ENCODE measurements around the gene OR11L1.

OR11L1 gene

GRCh38 chr1:247797518-247797917 lies 44.2 kb downstream of the OR11L1 start:
- TF ChIP-seq ZNF558 (tag by site-specific recombination; IDR thresholded peaks at IDR 0.05): no peak
- no peak for TF ChIP-seq SALL2 (tag by site-specific recombination; IDR thresholded peaks at IDR 0.05; ENCODE audit: borderline replicate concordance)
- TF ChIP-seq ZNF37A (tag by site-specific recombination; IDR thresholded peaks at IDR 0.05): no peak
- TF ChIP-seq HOXD13 (CRISPR knock-in tag; IDR thresholded peaks at IDR 0.05; ENCODE audit: borderline replicate concordance): no peak
- TF ChIP-seq ZNF843 (tag by site-specific recombination; IDR thresholded peaks at IDR 0.05): no peak
- TF ChIP-seq ZBTB17 (tag by site-specific recombination; IDR thresholded peaks at IDR 0.05): no peak
- TF ChIP-seq ZNF146 (tag by site-specific recombination; IDR thresholded peaks at IDR 0.05): no peak
- TF ChIP-seq ZNF292 (tag by site-specific recombination; IDR thresholded peaks at IDR 0.05; ENCODE audit: borderline replicate concordance, low read depth): no peak
- TF ChIP-seq ZNF391 (tag by site-specific recombination; IDR thresholded peaks at IDR 0.05; ENCODE audit: borderline replicate concordance, low read depth): no peak
- no peaks in the 10 kb centered on the region for H3K9me3 ChIP-seq (ENCODE audit: control insufficient read depth, insufficient read depth, low read depth, low read length)
- ChIA-PET CTCF (no interaction called here), POLR2A (no interaction called here)
- no peaks in the 10 kb centered on the region for H3K36me3 ChIP-seq (ENCODE audit: control insufficient read depth in 2 of 2, insufficient read depth in 1 of 2, low read length in 2 of 2)
- no peak overlapping the region for H3K4me3 ChIP-seq (ENCODE audit: low read depth, low read length)
- no peak overlapping the region for H3K27ac ChIP-seq (ENCODE audit: extremely low read depth, low read depth, low read length)
- no peaks in the 10 kb centered on the region for H3K4me1 ChIP-seq (ENCODE audit: control insufficient read depth, insufficient read depth, low read length)

Data from HEK293 (cell line).